Measurements from ENCODE around the gene MAP3K3.

MAP3K3 gene

DNA sequence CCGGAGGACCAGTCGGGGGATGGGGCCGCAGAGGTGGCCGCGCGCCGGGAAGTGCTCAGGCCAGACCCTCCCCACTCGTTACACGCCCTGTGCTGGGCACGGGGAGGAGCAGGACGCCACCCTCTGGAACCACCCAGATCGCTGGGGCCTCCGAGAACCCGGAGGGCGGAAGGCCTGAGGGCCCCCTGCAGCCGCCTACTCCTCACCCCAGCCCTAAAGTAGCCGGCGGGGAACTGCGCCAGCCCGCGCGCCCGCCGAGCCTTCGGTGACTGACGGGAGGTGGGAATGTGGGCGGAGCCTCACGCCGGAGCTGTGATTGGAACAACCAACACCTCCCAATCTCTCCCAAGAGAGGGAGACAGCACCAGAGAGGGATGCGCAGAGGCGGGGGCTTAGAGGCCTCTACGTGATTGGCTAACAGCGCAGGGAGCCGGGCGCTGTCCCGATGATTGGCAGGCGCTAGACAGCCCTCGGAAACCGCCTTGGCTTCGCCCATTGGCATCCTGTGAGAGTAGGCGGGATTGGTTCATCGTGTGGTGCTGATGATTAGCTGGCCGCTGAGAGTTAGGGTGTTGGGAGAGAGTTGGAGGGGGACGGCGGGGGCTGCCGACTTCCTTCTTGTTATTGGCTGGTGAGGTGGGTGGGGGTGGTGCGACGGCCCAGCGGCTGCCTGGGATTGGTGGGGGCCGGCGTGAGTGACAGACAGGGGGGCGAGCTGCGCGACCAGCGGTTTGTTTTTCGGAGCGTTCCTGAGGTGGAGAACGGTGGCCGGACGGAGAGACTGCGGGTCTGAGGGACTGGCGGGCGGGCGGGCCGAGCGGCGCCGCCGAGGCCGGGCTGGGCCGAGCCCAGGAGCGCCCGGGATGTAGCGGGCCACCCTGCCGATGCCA, at the start of gene MAP3K3:
TSS of gene MAP3K3 (plus strand) at position 734 of the 890 bp plus-strand sequence. CDS start 343 bp downstream, outside the sequence.
- peak; percentile 100 for DNase-seq

DNA sequence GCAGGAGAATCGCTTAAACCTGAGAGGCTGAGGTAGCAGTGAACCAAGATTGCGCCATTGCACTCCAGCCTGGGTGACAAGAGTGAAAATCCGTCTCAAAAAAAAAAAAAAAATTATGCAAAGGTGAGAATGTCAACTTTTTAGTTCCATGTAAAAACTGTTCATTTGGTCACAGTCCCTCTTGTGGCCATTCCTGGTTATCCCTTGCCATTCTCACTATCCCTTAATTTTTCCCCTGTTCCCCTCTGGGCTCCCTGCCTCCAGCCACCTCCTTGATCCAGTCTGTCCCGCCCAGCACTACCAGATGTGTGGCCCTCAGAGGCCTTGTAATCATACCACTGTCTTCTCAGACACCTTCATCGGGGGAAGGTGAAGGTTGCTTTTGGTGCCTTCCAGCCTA, 48.6 kb upstream of the MAP3K3 start:
- DNase-seq = no peak

GRCh38 chr17:63578027-63578768, 44.0 kb upstream of the MAP3K3 start:
- no peak for DNase-seq

DNA sequence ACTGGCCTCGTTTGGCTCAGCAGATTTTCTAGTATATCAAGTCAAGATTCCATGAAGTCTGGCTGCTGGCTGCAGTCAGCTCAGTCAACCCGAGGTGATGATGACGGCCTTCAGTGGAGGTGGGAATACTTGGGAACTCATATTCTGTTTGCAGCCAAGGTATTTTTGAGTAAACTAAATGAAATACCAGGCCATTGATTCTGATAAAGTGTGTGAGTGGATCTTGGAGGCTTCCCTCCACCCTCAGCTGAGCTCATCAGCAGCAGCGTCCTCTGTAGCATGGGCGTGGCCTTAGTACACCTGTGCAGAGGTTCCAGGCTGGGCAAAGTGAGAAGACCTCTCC, 43.5 kb upstream of the MAP3K3 start:
- no peak for DNase-seq

DNA sequence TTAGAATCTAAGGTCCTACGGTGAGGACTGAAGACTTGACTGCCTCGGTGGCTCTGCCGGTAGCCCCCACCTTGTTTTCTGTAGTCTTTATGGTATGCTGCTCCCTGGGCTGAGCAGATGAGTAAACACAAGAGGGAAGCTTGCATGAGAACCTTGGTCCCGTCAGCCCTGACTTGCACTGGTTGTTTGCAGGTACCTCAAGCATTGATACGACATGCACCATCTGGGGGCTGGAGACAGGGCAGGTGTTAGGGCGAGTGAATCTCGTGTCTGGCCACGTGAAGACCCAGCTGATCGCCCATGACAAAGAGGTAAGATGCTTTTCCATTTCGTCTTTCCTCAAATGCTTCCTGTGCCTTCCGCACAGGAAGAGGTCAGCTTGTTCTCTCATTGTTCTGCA, 42.6 kb upstream of the MAP3K3 start:
- no peak for DNase-seq

DNA sequence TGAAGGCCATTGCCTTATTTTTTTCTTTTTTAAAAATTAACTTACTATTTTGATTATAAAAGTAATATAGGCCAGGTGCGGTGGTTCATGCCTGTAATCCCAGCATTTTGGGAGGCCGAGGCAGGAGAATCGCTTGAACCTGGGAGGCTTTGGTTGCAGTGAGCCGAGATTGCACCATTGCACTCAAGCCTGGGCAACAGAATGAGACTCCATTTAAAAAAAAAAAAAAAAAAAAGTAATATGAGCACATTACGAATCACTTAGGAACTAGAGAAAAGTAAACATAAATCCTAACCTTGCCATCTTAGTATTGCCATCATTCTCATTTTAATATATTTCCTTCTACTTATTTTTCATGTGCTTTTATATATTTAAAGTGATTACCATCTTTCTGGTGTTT, 34.4 kb upstream of the MAP3K3 start:
- DNase-seq = no peak

- no peak for DNase-seq
These were observed 33.4 kb upstream of the MAP3K3 start for GRCh38 chr17:63588797-63589196.

DNA sequence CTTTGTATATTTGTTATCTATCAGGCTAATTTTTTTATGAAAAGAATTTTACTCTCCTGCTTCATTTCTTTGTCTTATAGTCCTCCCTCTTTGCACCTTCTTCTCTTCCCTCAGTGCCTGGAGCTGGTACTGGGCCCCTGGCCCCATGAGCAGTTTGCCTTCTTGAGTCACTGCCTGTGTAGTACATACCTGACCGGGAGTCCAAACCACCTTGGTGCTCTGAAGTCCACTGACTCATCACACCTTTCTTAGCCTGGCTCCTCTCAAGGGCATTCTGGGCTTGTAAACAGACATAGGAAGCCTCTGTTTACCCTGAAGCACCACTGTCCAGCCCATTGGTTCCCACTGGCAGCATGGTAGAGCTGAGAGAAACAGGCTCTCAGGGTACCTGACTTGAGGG, 32.6 kb upstream of the MAP3K3 start:
- DNase-seq = no peak

GRCh38 chr17:63592797-63593196, 29.4 kb upstream of the MAP3K3 start:
- no peak for DNase-seq

DNA sequence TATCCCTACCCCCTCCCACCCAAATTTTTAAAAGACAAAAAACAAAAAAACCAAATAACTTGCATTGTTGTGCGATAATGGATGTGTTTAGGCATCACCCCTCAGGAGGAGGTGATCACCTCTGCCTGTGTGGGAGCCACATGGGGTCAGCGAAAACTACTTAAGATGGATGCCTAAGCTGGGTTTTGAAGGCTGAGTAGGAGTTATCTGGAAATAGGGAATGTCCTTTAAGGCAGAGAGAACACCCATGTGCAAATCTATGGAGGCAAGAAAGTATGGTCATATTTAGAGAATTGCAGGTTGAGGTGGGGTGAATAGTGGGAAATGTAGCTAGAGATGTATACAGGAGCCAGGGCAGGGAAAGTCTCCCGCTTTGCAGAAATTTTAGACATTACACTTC, 27.1 kb upstream of the MAP3K3 start:
- no peak for DNase-seq

- no peak for DNase-seq
These were observed 25.2 kb upstream of the MAP3K3 start for GRCh38 chr17:63596856-63597586.

- DNase-seq = no peak
These were observed 23.9 kb upstream of the MAP3K3 start for GRCh38 chr17:63598281-63598680.

GRCh38 chr17:63600569-63601438, 21.4 kb upstream of the MAP3K3 start, which contains the start of gene TACO1:
TACO1 (plus strand) TSS chr17:63600895; CDS start chr17:63601084, 189 bp downstream.
- DNase-seq = peak; percentile 76 to 84

DNA sequence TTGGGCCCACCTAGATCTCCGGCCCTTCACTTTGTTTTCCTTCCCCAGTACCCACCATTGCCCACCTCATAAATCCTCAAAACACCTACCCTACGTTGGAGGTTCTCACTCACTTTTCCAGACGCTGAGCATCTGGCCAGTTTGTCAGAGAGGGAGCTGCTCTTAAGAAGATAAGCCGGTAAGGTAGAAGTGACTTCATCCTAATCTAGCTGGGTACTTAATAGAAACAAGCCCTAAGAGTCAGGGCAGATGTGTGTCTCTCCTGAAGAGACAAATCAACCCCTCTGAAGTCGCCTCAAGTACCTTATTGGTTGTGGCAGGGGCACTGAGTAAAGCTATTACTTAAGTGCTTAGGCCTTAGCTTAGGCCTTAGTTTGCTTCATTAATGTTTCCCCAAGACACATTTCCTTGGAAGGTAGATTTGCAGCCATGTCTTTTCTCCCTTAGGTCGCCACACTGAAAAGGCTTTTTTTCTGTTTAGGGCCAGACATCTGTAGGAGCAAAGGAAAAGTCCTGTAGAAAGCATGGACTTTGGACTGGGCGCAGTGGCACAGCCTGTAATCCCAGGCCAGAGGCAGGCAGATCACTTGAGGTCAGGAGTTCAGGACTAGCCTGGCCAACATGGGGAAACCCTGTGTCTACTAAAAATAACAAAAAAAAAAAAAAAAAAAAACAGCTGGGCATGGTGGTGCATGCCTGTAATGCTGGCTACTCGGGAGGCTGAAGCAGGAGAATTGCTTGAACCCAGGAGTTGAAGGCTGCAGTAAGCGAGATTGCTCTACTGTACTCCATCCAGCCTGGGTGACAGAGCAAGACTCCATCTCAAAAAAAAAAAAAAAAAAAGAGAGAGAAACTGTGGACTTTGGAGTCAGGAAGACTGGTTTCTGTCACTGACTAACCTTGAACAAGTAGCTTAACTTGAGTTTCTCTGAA, 20.5 kb upstream of the MAP3K3 start:
- DNase-seq = no peak

DNA sequence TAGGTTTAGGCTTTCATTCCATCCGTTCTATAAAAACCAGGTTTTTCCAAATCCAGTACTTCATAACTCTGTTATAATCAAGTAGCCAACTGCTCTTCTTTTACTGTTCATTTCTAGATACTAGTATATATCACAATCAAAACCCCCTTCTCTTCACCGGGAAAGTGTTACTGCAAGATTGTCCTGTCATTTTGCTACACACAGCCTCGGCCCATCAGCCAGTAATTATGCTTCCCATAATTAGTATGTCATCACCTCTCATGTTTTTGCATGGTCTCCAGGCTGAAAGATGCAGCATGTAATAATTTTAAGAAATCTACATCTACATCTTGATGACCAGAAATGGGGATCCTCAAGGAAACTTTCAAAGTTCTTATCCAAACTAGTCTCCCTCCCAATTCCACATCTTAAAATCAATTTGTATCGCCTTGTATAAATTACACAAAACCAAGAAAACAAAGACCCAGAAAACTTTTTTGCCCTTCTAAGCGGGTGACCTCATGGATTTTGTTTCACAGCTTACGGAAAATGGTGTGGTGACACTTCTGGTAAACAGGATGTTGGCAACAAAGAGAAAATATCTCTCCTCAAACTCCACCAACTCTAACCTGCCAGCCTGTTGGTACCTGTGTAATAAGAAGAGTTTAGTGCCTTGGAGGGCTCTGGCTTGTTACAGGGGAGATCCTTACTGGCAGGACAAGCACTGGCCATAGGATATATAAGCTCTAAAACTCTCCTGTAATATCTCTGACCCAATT, 12.2 kb upstream of the MAP3K3 start:
- no peak for DNase-seq

DNA sequence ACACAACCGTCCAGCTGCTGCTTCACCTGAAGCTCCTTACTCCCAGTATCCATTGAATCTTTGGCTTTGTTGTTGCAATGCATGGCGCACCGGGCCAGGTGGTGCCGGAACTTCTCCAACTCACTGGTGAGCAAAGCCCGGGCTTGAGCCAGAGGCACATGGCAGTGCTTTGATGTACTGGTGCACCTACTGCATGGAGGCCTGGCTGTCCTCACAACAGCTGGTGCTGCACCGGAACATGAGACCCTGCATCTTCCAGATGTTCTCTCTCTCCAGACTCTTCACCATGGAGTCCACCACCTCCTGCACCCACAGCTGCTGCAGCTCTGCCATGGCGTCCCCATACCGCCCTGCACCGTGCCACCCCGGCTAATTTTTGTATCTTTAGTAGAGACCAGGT, 11.4 kb upstream of the MAP3K3 start:
- no peak for DNase-seq

DNA sequence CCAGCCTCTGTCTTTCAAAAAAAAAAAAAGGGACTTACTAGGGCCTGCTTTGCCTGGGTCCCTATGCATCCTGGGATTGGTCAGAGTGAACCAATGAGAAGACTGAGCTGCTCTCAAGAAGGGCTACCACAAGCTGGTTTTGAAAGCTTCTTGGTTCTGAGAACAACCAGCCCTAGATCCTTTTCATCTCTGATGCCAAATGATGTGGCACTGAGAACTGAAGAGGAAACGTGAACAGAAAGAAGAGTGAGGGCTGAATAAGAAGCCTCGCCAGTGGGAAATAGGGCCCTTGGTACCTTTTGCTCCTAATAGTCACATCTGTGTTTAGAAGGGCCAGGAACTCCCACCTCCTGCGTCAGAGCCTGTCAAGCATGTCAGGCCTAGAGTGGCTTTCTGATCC, 10.9 kb upstream of the MAP3K3 start:
- no peak for DNase-seq

DNA sequence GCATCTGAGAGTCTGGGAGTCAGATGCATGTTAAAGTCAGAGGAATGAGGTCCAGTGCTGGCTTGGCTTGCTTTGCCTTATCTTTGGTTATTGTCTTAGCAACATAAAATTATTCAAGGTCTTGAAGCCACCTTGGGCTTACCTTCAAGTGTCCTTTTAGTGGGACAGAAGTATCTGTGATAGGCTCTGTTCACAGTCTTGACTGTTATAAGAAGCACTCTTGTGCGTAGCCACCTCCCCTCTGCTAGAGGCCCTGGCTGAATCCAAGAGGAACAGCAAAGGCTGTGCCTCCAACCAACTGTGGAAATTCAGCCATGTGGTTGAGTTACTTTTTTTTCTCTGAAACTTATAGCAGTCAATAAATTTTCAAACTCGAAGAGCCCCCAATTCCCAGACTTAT, 8.6 kb upstream of the MAP3K3 start:
- DNase-seq = no peak

DNA sequence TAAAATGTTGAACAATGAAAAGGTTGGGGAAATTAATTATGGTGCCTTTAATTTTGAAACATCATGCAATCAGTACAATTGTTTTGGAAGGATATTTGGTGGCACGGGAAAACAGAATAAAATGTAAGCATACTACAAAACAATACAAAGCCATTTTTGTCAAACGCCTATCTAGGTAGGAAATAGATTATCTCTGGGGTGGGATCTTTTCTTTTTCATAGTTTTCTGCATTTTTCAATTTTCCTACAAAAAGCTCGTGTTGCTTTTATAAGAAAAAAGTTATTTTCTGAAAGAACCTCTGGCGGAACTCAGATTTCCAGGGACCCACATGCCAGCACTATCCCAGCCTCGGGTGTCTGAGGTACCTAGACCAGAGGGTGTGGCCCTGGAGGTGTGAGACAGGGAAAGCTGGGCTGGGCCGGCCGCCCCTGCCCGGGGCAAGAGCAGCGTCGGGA, 961 bp upstream of the MAP3K3 start:
- no peak for DNase-seq
